GM12874 (cell line): ENCODE data around the gene KCNH6.

Experiments used
- TF ChIP-seq, protein P1 (sequence below): IDR thresholded peaks from 2 replicates; pipeline ENCODE4 v1.5.1; 2011; ENCODE audit warnings: low read depth, mild to moderate bottlenecking, control low read depth, low read length, moderate library complexity; ENCODE audit not compliant: insufficient read depth

The KCNH6 gene

DNA sequence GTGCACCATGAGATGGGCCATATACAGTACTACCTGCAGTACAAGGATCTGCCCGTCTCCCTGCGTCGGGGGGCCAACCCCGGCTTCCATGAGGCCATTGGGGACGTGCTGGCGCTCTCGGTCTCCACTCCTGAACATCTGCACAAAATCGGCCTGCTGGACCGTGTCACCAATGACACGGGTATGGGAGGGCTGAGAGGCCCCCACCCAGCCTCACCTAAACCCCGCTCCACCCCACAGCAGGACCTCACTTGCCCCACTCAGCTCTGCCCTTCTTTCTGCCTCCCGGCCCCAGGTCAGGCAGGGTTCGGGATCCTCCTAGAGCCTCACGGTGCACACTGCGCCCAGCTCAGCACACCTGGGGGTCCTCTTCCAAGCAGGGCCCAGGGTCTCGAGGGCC lies 40.6 kb upstream of the KCNH6 start:
- TF ChIP-seq, protein P1, sequence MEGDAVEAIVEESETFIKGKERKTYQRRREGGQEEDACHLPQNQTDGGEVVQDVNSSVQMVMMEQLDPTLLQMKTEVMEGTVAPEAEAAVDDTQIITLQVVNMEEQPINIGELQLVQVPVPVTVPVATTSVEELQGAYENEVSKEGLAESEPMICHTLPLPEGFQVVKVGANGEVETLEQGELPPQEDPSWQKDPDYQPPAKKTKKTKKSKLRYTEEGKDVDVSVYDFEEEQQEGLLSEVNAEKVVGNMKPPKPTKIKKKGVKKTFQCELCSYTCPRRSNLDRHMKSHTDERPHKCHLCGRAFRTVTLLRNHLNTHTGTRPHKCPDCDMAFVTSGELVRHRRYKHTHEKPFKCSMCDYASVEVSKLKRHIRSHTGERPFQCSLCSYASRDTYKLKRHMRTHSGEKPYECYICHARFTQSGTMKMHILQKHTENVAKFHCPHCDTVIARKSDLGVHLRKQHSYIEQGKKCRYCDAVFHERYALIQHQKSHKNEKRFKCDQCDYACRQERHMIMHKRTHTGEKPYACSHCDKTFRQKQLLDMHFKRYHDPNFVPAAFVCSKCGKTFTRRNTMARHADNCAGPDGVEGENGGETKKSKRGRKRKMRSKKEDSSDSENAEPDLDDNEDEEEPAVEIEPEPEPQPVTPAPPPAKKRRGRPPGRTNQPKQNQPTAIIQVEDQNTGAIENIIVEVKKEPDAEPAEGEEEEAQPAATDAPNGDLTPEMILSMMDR: no peak

DNA sequence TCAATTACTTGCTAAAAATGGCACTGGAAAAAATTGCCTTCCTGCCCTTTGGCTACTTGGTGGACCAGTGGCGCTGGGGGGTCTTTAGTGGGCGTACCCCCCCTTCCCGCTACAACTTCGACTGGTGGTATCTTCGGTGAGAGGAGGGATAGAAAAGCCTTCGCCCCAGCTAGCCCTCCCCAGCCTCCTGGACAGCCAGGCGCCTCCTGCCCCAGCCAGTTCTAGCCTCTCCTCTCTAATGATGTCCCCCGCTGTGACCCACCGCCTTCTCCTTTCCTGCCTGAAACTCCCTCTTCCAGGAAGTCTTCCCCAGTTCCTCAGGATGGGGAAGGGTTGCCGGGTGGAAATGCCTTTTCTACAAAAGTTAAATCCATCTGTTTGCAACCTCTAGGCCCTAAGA lies 40.1 kb upstream of the KCNH6 start:
- TF ChIP-seq, protein P1: no peak

DNA sequence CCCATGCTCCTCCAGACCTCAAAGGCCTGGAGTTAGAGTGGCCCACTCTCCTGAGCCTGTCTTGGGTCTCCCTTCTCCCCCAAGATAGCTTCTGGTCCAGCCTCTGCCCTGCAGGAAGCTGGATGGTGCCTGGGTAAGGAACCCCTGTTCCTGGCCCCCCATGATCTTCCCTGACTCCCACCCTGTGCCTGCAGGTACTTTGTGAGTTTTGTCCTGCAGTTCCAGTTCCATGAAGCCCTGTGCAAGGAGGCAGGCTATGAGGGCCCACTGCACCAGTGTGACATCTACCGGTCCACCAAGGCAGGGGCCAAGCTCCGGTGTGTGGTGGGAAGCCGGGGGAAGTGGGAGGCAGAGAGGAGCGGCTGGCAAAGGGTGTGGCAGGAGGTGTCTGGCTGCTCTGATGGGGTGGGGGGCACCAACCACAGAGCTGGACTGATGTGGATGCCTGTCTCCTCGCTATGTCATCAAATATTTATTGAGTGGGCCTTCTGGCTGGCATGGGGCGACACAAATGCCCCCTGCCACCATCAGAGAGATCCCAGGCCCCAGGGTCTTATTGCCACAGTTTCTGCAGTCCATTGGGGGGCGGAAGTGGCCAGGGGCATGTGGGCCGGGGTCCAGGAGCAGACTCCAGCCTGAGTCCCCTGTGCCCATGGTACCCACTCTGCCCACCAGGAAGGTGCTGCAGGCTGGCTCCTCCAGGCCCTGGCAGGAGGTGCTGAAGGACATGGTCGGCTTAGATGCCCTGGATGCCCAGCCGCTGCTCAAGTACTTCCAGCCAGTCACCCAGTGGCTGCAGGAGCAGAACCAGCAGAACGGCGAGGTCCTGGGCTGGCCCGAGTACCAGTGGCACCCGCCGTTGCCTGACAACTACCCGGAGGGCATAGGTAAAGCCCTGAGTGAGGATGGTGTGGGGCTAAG lies 39.2 kb upstream of the KCNH6 start:
- TF ChIP-seq, protein P1: no peak

DNA sequence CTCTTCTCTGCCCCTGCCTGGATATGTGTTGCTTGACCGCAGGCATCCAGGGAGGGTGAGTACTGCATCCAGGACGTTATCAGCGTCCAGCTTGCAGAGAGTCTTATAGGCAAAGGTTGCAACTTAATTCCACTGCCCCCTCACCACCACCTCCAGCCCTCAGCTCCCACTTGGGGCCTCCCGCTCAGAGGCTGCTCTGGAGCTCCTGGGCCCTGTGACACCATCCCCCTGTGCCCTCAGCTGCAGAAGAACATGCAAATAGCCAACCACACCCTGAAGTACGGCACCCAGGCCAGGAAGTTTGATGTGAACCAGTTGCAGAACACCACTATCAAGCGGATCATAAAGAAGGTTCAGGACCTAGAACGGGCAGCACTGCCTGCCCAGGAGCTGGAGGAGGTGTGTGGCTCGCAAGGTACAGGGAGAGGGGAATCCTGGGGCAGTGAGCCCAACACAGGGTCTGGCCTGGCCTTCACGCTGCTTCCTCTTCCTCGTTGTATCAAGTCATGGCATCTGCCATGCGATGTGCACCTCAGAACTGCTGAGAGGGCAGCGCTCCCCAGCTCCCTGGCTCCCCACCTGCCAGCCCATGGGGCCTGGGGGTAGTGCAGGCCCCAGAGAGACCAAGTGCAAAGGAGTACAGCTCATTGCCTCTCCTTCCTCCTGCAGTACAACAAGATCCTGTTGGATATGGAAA lies 36.7 kb upstream of the KCNH6 start:
- TF ChIP-seq, protein P1: no peak

DNA sequence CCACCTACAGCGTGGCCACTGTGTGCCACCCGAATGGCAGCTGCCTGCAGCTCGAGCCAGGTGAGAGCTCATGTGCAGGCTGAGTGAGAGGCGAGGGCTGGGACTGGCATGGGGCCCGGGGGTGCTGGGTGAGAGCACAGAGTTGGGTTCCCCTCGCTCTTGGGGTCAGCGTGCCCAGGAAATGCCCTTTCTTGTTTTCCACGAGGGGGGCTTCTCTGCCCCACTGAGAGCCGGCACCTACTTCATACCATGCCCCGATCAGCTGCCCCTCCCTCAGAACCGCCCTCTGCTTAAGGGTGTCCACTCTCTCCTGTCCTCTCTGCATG lies 36.2 kb upstream of the KCNH6 start:
- TF ChIP-seq, protein P1: no peak

DNA sequence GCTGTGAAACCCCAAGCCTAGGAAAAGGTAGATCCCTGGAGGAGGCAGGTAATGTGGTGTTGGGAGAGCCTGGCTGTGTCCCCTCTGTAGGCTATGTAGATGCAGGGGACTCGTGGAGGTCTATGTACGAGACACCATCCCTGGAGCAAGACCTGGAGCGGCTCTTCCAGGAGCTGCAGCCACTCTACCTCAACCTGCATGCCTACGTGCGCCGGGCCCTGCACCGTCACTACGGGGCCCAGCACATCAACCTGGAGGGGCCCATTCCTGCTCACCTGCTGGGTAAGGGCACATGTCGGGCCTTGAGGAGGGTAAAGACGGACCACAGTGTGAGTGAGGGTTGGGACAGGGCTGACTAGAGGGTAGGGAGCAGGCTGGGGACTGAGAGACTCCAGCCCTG lies 34.3 kb upstream of the KCNH6 start:
- TF ChIP-seq, protein P1: no peak

DNA sequence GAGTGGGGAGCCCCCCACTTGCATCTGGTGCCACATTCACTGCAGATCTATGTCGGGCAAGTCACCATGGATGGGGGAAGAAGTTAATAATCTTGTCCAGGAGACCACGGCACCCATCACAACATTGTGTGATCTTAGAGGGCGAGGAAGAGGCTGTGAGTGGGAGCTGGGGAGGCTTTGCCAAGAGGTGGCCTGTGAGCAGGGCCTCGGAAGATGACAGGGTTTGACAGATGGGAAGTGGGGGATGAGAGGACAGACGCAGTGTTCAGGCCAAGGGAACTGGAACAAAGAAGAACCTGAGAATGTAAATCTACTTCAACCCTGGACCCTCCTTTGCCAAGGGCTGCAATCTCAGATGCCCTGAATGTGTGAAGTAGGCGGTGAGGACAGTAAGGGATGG lies 33.9 kb upstream of the KCNH6 start:
- TF ChIP-seq, protein P1: no peak
